ENCODE measurements around the gene CHL1. TPM values are rescaled to one million over a fixed set of nuclear protein-coding genes. Genes with fewer than 3 reads are reported as not detected.

Gene CHL1
- total and polyA plus RNA-seq, 2 donors (not counting 1 experiment from before 2014, with no cell fraction given): 0.01 to 0.33 TPM

GRCh38 chr3:291646-292436 lies 95.3 kb downstream of the CHL1 start:
- no peak for TF ChIP-seq EZH2 (IDR thresholded peaks at IDR 0.05; ENCODE audit: low read length, missing control alignments)
- TF ChIP-seq CTCF (conservative IDR thresholded peaks at IDR 0.05 in 1 of 2, IDR thresholded peaks at IDR 0.05 in 1 of 2; ENCODE audit: low read depth in 1 of 2, low read length in 2 of 2): no peak
- no peaks in the 10 kb centered on the region for H4K20me1 ChIP-seq (ENCODE audit: control insufficient read depth, extremely low read depth, insufficient read depth, low read length)
- no peak overlapping the region for H3K4me2 ChIP-seq (ENCODE audit: extremely low read depth, insufficient read depth, low read length)
- no peak overlapping the region for H3K4me3 ChIP-seq (replicated peaks in 1 of 4; ENCODE audit: control extremely low read depth in 1 of 4, insufficient read depth in 1 of 4, low read depth in 3 of 4, low read length in 4 of 4)
- DNase-seq (ENCODE audit: low read depth in 2 of 2): peak in 1 of 2 donors; percentile 58
- H3K36me3 ChIP-seq (ENCODE audit: control insufficient read depth, insufficient read depth, low read length): no peaks in the 10 kb centered on the region
- H2AFZ ChIP-seq (ENCODE audit: low read length): no peak overlapping the region
- H3K27ac ChIP-seq (ENCODE audit: insufficient read depth, low read length): no peak overlapping the region
- H3K27me3 ChIP-seq (ENCODE audit: control insufficient read depth, insufficient read depth, low read length): no peaks in the 10 kb centered on the region
- H3K79me2 ChIP-seq (ENCODE audit: control insufficient read depth, insufficient read depth, low read length): no peaks in the 10 kb centered on the region
- H3K9ac ChIP-seq (ENCODE audit: insufficient read depth, low read length): no peak overlapping the region
- no peaks in the 10 kb centered on the region for H3K4me1 ChIP-seq (ENCODE audit: control insufficient read depth, extremely low read depth, insufficient read depth, low read length)
- H3K9me3 ChIP-seq (ENCODE audit: control insufficient read depth, insufficient read depth, low read depth, low read length): no peaks in the 10 kb centered on the region

GRCh38 chr3:294096-294495 lies 97.5 kb downstream of the CHL1 start:
- Histone ChIP-seq H3K9ac (ENCODE audit: insufficient read depth, low read length) (no peak overlapping the region), H3K4me1 (ENCODE audit: control insufficient read depth, extremely low read depth, insufficient read depth, low read length) (no peaks in the 10 kb centered on the region), H3K79me2 (ENCODE audit: control insufficient read depth, insufficient read depth, low read length) (no peaks in the 10 kb centered on the region), H3K4me3 (replicated peaks in 1 of 4; ENCODE audit: control extremely low read depth in 1 of 4, insufficient read depth in 1 of 4, low read depth in 3 of 4, low read length in 4 of 4) (no peak overlapping the region), H3K36me3 (ENCODE audit: control insufficient read depth, insufficient read depth, low read length) (no peaks in the 10 kb centered on the region), H4K20me1 (ENCODE audit: control insufficient read depth, extremely low read depth, insufficient read depth, low read length) (no peaks in the 10 kb centered on the region), H3K4me2 (ENCODE audit: extremely low read depth, insufficient read depth, low read length) (no peak overlapping the region), H3K9me3 (ENCODE audit: control insufficient read depth, insufficient read depth, low read depth, low read length) (no peaks in the 10 kb centered on the region), H3K27me3 (ENCODE audit: control insufficient read depth, insufficient read depth, low read length) (no peaks in the 10 kb centered on the region), H2AFZ (ENCODE audit: low read length) (no peak overlapping the region), H3K27ac (ENCODE audit: insufficient read depth, low read length) (no peak overlapping the region)
- no peak for DNase-seq (ENCODE audit: low read depth in 2 of 2)
- no peak for TF ChIP-seq CTCF (conservative IDR thresholded peaks at IDR 0.05 in 1 of 2, IDR thresholded peaks at IDR 0.05 in 1 of 2; ENCODE audit: low read depth in 1 of 2, low read length in 2 of 2)

- no peak overlapping the region for H2AFZ ChIP-seq (ENCODE audit: low read length)
Observed at GRCh38 chr3:294581-294980, 98.0 kb downstream of the CHL1 start.

More at GRCh38 chr3:294581-294980, 98.0 kb downstream of the CHL1 start:
- no peak for TF ChIP-seq CTCF (conservative IDR thresholded peaks at IDR 0.05 in 1 of 2, IDR thresholded peaks at IDR 0.05 in 1 of 2; ENCODE audit: low read depth in 1 of 2, low read length in 2 of 2)
- TF ChIP-seq EZH2 (IDR thresholded peaks at IDR 0.05; ENCODE audit: low read length, missing control alignments): no peak
- H3K36me3 ChIP-seq (ENCODE audit: control insufficient read depth, insufficient read depth, low read length): no peaks in the 10 kb centered on the region
- H3K4me1 ChIP-seq (ENCODE audit: control insufficient read depth, extremely low read depth, insufficient read depth, low read length): no peaks in the 10 kb centered on the region
- no peak overlapping the region for H3K4me3 ChIP-seq (replicated peaks in 1 of 4; ENCODE audit: control extremely low read depth in 1 of 4, insufficient read depth in 1 of 4, low read depth in 3 of 4, low read length in 4 of 4)
- H3K4me2 ChIP-seq (ENCODE audit: extremely low read depth, insufficient read depth, low read length): no peak overlapping the region
- H3K27ac ChIP-seq (ENCODE audit: insufficient read depth, low read length): no peak overlapping the region
- H4K20me1 ChIP-seq (ENCODE audit: control insufficient read depth, extremely low read depth, insufficient read depth, low read length): no peaks in the 10 kb centered on the region
- no peak for DNase-seq (ENCODE audit: low read depth in 2 of 2)
- no peaks in the 10 kb centered on the region for H3K79me2 ChIP-seq (ENCODE audit: control insufficient read depth, insufficient read depth, low read length)
- H3K9ac ChIP-seq (ENCODE audit: insufficient read depth, low read length): no peak overlapping the region
- H3K27me3 ChIP-seq (ENCODE audit: control insufficient read depth, insufficient read depth, low read length): no peaks in the 10 kb centered on the region
- no peaks in the 10 kb centered on the region for H3K9me3 ChIP-seq (ENCODE audit: control insufficient read depth, insufficient read depth, low read depth, low read length)

All from fibroblast of lung (primary cell).